GM12874 (cell line): ENCODE measurements around the gene CLSTN2.

ENCODE experiments used
- TF ChIP-seq, protein P1 (sequence below): IDR thresholded peaks from 2 replicates; pipeline ENCODE4 v1.5.1; 2011; ENCODE audit warnings: low read depth, mild to moderate bottlenecking, control low read depth, low read length, moderate library complexity; ENCODE audit not compliant: insufficient read depth

Gene CLSTN2

DNA sequence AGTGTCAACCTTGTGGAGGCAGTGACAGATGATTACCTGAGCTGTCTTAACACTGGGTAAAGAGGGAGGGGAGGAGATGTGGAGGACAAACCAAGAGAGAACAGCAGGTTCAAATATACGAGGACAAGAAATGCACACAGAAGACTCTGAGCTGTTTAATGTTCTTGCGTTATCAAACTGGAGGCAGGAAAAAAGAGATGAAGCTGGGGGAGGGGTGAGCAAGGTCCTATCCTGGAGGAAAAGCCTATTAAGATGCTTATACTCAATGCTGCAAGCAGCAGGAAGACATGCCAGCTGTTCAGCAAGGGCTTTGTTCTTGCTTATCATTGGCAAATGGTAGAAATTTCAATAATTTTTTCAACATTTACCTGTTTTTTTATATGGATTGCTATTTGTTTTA is 397.1 kb downstream of the CLSTN2 start:
- TF ChIP-seq, protein P1, sequence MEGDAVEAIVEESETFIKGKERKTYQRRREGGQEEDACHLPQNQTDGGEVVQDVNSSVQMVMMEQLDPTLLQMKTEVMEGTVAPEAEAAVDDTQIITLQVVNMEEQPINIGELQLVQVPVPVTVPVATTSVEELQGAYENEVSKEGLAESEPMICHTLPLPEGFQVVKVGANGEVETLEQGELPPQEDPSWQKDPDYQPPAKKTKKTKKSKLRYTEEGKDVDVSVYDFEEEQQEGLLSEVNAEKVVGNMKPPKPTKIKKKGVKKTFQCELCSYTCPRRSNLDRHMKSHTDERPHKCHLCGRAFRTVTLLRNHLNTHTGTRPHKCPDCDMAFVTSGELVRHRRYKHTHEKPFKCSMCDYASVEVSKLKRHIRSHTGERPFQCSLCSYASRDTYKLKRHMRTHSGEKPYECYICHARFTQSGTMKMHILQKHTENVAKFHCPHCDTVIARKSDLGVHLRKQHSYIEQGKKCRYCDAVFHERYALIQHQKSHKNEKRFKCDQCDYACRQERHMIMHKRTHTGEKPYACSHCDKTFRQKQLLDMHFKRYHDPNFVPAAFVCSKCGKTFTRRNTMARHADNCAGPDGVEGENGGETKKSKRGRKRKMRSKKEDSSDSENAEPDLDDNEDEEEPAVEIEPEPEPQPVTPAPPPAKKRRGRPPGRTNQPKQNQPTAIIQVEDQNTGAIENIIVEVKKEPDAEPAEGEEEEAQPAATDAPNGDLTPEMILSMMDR = no peak

DNA sequence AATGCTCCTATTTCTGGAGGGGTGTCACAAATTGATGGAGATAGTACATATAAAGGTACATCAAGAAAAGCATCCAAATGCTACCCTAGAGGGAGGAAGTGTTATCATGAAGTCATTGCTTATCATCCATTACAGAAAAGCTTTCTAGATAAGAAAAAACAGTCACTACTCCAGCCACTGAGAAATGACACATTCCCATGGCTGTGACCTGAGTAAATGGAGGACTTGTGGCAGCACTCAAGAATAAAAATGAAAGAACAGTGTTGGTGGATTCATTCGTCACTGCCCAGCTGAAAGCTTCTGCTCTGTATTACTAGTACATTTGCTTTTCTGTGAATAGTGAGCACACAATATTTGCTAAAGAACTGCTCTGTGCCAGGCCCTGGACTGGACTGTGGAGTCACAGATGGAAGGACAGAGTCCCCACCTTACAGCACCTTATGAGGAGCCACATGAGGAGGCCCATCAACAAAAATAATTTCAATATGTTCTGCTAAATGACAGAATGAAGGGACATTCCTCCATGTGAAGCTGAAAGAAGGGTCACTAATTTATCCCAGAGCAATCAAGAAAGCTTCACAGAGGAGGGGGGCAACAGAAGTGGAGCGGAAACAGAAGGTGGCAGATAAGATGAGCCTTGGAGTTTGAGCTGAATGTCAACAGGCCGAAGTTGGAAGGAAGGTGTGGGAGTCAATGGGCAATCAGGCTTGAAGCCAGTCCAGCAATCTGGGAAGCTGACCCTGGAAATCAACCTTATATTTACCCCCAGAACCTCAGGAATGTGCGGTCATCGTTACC is 399.3 kb downstream of the CLSTN2 start:
- TF ChIP-seq, protein P1 = no peak

DNA sequence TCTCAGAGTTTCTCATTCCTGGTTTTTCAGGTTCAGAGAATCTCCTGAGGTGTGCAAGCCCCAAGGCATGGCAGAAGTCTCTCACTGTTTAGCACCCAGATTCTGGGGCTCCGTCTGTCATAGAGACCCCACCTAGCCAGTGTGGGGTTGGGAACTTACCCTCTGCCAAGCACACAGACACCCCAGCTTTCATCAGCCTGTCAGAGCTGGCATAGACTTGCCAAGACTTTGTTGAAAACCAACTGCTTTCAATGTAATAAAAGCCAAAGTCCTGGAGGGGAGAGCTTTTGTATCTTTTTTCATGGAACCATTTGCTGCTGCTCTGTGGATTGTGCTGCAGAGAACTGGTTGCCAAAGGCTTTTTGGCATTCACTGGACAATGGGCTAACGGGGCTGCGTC is 401.5 kb downstream of the CLSTN2 start:
- TF ChIP-seq, protein P1 = no peak

DNA sequence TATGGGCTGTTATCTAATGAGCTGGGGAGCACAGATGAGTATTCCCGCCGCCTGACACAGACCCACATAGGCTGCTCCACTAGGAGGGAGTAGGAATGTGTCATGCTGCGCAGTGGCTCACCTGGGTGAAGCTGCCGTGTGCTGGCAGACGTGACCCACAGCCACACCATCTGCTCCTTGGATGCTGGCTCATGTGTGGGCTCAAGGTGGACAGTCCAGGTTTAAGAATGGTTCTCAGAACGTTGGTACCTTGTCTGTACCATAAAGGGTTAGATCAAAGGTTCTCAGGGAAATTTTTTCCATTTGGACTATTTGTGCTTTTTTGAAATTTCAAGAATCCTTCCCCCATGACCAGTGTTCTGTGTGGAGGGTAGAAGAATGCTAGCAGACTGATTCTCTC is 403.9 kb downstream of the CLSTN2 start:
- TF ChIP-seq, protein P1 = no peak

DNA sequence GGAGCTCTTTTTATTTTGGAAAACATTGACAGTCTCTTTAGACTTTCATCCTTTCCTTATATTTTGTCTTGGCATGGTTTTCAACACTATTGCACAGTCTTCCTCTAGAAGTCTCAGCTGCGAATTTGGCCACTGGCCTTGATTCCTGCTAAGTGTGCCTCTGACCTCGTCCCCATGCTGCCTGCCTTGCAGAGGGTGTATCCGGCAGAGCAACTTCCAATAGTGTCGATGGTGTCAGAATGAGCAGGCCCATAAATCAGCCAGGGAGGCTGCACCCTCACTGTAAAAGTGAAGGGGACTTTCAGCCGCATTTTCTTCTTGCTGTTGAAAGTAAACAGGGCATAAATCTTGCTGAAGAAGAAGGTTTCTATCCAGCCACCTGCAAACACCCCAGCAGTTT is 406.2 kb downstream of the CLSTN2 start:
- TF ChIP-seq, protein P1 = no peak

DNA sequence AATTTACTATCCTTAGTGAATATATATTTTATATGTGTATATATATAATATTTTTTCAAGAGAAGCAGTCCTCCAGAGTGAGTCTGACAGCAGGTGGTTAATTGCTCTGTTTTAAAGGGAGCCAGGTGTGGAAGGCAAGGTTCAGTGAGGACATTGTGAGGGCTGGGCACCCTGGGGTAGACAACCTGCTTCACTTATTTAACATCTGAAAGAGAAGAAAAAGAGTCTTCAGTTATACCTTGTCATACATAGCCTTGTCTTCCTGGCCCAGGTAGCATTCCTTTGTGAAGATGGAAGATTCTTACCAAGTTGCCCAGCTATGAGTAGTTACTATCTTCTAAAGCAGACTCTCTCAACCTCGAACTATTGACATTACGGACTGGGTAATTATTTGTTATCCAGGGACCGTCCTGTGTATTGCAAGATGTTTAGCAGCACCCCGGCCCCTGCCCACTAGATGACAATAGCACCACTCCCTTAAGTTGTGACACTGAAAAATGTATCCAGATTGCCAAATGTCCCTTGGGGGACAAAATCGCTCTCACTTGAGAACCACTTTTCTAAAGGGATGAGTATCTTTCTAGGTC is 406.9 kb downstream of the CLSTN2 start:
- TF ChIP-seq, protein P1 = no peak

DNA sequence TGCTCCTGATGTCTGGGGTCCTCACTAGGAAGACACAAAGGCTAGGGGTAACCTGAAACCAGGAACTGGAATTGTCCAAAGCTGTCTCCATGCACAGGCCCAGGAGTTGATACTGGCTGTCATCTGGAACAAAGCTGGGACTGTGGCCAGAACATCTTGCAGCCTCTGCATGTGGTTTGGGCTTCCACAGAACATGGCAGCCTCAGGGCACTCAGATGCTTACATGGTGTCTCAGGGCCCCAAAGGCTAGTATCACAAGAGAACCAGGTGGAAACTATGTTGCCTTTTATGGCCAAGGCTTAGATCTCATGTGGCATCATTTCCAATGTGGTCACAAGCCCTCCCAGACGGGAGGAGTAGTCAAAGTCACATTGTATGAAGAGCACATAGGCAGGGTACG is 407.7 kb downstream of the CLSTN2 start:
- TF ChIP-seq, protein P1 = no peak
